Measurements from ENCODE around the gene GSN. TPM values are rescaled to one million over a fixed set of nuclear protein-coding genes. Genes with fewer than 3 reads are reported as not detected.

Gene GSN
- total and polyA plus RNA-seq, 9 of the 15 experiments (the other 6 are each of a cell fraction or from before 2014, with no cell fraction given): 0.39 to 16.6 (median 8.2) TPM

DNA sequence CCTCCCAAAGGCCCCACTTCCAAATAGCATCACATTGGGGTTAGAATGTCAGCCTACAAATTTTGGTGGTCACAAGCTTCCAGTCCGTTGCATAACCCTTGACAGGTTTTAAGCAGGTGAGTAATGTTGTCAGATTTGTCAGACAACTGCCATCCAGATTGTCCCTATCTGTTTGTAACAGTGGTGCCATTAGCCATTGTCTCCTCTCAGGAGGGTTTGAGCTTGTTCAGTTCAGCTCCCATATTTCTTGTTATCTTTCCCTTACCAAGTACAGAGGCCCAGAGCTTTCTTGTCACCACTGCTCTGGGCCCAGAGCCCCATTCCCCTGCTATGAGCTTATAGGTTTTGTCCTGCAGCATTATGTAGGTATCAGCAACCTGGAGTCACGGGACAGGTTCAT, 14.8 kb upstream of the GSN start (continued):
- TF ChIP-seq, protein P1, sequence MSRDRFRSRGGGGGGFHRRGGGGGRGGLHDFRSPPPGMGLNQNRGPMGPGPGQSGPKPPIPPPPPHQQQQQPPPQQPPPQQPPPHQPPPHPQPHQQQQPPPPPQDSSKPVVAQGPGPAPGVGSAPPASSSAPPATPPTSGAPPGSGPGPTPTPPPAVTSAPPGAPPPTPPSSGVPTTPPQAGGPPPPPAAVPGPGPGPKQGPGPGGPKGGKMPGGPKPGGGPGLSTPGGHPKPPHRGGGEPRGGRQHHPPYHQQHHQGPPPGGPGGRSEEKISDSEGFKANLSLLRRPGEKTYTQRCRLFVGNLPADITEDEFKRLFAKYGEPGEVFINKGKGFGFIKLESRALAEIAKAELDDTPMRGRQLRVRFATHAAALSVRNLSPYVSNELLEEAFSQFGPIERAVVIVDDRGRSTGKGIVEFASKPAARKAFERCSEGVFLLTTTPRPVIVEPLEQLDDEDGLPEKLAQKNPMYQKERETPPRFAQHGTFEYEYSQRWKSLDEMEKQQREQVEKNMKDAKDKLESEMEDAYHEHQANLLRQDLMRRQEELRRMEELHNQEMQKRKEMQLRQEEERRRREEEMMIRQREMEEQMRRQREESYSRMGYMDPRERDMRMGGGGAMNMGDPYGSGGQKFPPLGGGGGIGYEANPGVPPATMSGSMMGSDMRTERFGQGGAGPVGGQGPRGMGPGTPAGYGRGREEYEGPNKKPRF (IDR thresholded peaks at IDR 0.05; ENCODE audit: low read depth, low read length): no peak
- TF ChIP-seq NCOR1 (IDR thresholded peaks at IDR 0.05): peak; percentile 39; the same call in 1 of the 2 replicates
- peak; percentile 72 for TF ChIP-seq TCF3 (CRISPR knock-in tag; IDR thresholded peaks at IDR 0.05)
- TF ChIP-seq EP300 (IDR thresholded peaks at IDR 0.05; ENCODE audit: low read length): peak; percentile 27; the same call in 1 of the 2 replicates
- TF ChIP-seq ARID1B (IDR thresholded peaks at IDR 0.05): peak; percentile 61
- no peak for TF ChIP-seq ETV5 (CRISPR knock-in tag; IDR thresholded peaks at IDR 0.05; ENCODE audit: low read depth)
- 0 out of 4 replicates have a peak, but pooled peaks of 1 of the 2 experiments have one; percentile 53 for TF ChIP-seq TRIM24 (IDR thresholded peaks at IDR 0.05)

DNA sequence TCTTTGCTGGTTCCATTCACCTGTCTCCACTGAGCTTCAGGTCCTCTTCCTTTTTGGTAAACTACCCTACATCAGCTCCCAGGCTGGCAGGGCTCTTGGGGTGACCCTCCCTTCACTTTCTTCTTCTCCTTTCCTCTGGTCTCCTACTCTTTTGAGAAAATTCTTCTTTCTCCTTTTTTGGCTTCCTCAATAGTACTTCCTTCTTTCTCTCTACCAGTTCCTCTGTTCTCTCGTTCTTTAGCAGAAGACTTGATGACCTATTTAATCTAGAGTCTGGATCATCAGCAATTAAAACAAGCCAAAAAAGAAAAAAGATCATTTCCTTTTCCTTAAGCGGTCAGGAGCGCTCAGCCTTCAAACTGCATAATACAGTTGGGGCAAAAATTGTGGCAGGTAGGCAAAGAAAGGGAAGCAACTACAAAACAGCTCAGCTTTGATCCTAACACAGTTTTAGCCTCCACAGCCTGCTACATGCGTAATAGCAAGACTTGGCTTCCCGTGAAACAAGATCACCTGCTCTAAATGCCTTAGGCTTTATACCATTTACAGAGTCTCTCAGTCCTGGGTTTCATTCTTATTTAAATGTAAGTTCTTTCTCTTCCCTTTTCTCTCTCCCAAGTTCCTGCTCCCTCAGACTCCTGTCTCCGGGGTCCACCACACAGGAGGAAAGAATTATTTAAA, 14.0 kb upstream of the GSN start:
- Histone ChIP-seq H4K20me1 (replicated peaks; ENCODE audit: control insufficient read depth, insufficient read depth, low read length) (no peaks in the 10 kb centered on the region), H2AFZ (ENCODE audit: low read depth, low read length) (peak overlapping the region; percentile 17; the same call in 1 of the 2 replicates), H3K9ac (ENCODE audit: insufficient read depth in 1 of 2, low read depth in 2 of 2, low read length in 2 of 2) (no peak overlapping the region), H3K9me3 (replicated peaks; ENCODE audit: control insufficient read depth, insufficient read depth, low read depth, low read length) (no peaks in the 10 kb centered on the region), H3K4me2 (ENCODE audit: insufficient read depth, low read length) (no peak overlapping the region), H3K4me3 (no peak overlapping the region), H3K79me2 (ENCODE audit: control insufficient read depth, insufficient read depth, low read length) (no peaks in the 10 kb centered on the region), H3K9me1 (ENCODE audit: control insufficient read depth, insufficient read depth, low read length) (no peaks in the 10 kb centered on the region), H3K36me3 (ENCODE audit: control insufficient read depth, insufficient read depth, low read length) (no peaks in the 10 kb centered on the region), H3K27me3 (ENCODE audit: control insufficient read depth in 2 of 2, insufficient read depth in 2 of 2, low read length in 2 of 2) (no peaks in the 10 kb centered on the region), H3K27ac (ENCODE audit: extremely low read depth, low read depth, low read length) (no peak overlapping the region), H3K4me1 (replicated peaks in 1 of 2; ENCODE audit: control insufficient read depth in 2 of 2, insufficient read depth in 2 of 2, low read length in 2 of 2) (peaks cover 0 to 12% of the 10 kb centered on the region in 2 experiments; a peak in 2 of 5 replicates)
- intact Hi-C loops (cut with micrococcal nuclease): no loop called here
- DNase-seq (ENCODE audit: extremely low read depth in 1 of 4, low spot score in 3 of 4): no peak
- WGBS (ENCODE audit: insufficient coverage, low coverage, missing lambda C conversion rate): 31% methylated on average over 6 of the region's 6 CpGs
- ChIA-PET POLR2A (interaction anchor here (1.0 to 2.6 kb wide), 3 partner anchors 9 to 20 kb away, joined by 4 to 6 read pairs (median 4); no protein-coding TSS in a partner anchor), CTCF (ENCODE audit: low intra/inter-chr PET ratio) (no interaction called here)
- in situ Hi-C loops (cut with MboI): no loop called here
- no peak for FAIRE-seq
- no TSS peak for BruUV-seq (replicated peaks)
- ATAC-seq: no peak
- TF ChIP-seq, protein P2, sequence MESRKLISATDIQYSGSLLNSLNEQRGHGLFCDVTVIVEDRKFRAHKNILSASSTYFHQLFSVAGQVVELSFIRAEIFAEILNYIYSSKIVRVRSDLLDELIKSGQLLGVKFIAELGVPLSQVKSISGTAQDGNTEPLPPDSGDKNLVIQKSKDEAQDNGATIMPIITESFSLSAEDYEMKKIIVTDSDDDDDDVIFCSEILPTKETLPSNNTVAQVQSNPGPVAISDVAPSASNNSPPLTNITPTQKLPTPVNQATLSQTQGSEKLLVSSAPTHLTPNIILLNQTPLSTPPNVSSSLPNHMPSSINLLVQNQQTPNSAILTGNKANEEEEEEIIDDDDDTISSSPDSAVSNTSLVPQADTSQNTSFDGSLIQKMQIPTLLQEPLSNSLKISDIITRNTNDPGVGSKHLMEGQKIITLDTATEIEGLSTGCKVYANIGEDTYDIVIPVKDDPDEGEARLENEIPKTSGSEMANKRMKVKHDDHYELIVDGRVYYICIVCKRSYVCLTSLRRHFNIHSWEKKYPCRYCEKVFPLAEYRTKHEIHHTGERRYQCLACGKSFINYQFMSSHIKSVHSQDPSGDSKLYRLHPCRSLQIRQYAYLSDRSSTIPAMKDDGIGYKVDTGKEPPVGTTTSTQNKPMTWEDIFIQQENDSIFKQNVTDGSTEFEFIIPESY (CRISPR knock-in tag; IDR thresholded peaks at IDR 0.05): peak; percentile 77; the same call in 1 of the 2 replicates
- TF ChIP-seq, protein P3, sequence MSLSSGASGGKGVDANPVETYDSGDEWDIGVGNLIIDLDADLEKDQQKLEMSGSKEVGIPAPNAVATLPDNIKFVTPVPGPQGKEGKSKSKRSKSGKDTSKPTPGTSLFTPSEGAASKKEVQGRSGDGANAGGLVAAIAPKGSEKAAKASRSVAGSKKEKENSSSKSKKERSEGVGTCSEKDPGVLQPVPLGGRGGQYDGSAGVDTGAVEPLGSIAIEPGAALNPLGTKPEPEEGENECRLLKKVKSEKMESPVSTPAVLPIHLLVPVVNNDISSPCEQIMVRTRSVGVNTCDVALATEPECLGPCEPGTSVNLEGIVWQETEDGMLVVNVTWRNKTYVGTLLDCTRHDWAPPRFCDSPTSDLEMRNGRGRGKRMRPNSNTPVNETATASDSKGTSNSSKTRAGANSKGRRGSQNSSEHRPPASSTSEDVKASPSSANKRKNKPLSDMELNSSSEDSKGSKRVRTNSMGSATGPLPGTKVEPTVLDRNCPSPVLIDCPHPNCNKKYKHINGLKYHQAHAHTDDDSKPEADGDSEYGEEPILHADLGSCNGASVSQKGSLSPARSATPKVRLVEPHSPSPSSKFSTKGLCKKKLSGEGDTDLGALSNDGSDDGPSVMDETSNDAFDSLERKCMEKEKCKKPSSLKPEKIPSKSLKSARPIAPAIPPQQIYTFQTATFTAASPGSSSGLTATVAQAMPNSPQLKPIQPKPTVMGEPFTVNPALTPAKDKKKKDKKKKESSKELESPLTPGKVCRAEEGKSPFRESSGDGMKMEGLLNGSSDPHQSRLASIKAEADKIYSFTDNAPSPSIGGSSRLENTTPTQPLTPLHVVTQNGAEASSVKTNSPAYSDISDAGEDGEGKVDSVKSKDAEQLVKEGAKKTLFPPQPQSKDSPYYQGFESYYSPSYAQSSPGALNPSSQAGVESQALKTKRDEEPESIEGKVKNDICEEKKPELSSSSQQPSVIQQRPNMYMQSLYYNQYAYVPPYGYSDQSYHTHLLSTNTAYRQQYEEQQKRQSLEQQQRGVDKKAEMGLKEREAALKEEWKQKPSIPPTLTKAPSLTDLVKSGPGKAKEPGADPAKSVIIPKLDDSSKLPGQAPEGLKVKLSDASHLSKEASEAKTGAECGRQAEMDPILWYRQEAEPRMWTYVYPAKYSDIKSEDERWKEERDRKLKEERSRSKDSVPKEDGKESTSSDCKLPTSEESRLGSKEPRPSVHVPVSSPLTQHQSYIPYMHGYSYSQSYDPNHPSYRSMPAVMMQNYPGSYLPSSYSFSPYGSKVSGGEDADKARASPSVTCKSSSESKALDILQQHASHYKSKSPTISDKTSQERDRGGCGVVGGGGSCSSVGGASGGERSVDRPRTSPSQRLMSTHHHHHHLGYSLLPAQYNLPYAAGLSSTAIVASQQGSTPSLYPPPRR (CRISPR knock-in tag; IDR thresholded peaks at IDR 0.05; ENCODE audit: borderline replicate concordance): no peak
- TF ChIP-seq ZNF324 (CRISPR knock-in tag; IDR thresholded peaks at IDR 0.05): no peak

All from K562 (cell line).